GM23338 (cell line): ENCODE results near the gene INPP5A. TPM values are rescaled to one million over a fixed set of nuclear protein-coding genes. Genes with fewer than 3 reads are reported as not detected.

Experiments used
- ATAC-seq: fragments of 200-7000 bp; cut with Tn5 transposase; 3 replicates; pipeline ENCODE4 v1.9.1; 2020
- DNase-seq: peaks from one replicate; pipeline ENCODE4 v3.0.0-alpha.2; 2015; ENCODE audit warnings: low spot score
- H2AFZ ChIP-seq: fragments of 200-600 bp; sonication (generic); 2 replicates; pipeline ENCODE4 v1.8.0; 2016; ENCODE audit warnings: antibody characterized with exemption, mild to moderate bottlenecking, moderate library complexity
- H3F3A ChIP-seq: fragments of 200-600 bp; sonication (generic); replicated peaks from 2 replicates; pipeline ENCODE4 v1.8.0; 2017; ENCODE audit warnings: antibody characterized with exemption, mixed run types, low read depth
- H3K27ac ChIP-seq: fragments of 200-600 bp; sonication (generic); 2 replicates; pipeline ENCODE4 v1.6.1; 2016; ENCODE audit warnings: low read depth
- H3K27me3 ChIP-seq: fragments of 200-600 bp; sonication (generic); 2 replicates; pipeline ENCODE4 v1.8.0; 2016; ENCODE audit warnings: mild to moderate bottlenecking, mixed run types, moderate library complexity; ENCODE audit not compliant: insufficient read depth
- H3K36me3 ChIP-seq: fragments of 200-600 bp; sonication (generic); 2 replicates; pipeline ENCODE4 v1.8.0; 2016; ENCODE audit warnings: mild to moderate bottlenecking; ENCODE audit not compliant: insufficient read depth
- H3K4me1 ChIP-seq: fragments of 200-600 bp; sonication (generic); 2 replicates; pipeline ENCODE4 v1.8.0; 2016; ENCODE audit warnings: mild to moderate bottlenecking, moderate library complexity; ENCODE audit not compliant: insufficient read depth
- H3K4me2 ChIP-seq: fragments of 200-600 bp; sonication (generic); 2 replicates; pipeline ENCODE4 v1.7.1; 2017; ENCODE audit warnings: mixed run types
- H3K4me3 ChIP-seq: fragments of 200-600 bp; sonication (generic); 2 replicates; pipeline ENCODE4 v1.6.1; 2016; ENCODE audit warnings: mixed run types
- H3K79me2 ChIP-seq: fragments of 200-600 bp; sonication (generic); replicated peaks from 2 replicates; pipeline ENCODE4 v1.8.0; 2017; ENCODE audit warnings: mild to moderate bottlenecking; ENCODE audit not compliant: insufficient read depth
- H3K9me2 ChIP-seq: fragments of 200-600 bp; sonication (generic); 2 replicates; pipeline ENCODE4 v1.8.0; 2017; ENCODE audit not compliant: insufficient read depth
- H4K20me1 ChIP-seq: fragments of 200-600 bp; sonication (generic); replicated peaks from 2 replicates; pipeline ENCODE4 v1.8.0; 2017; ENCODE audit warnings: mild to moderate bottlenecking; ENCODE audit not compliant: insufficient read depth
- H3K27ac Mint-ChIP-seq: 2 replicates; pipeline ENCODE4 v1.8.0; 2020; ENCODE audit warnings: inconsistent platforms, mild to moderate bottlenecking, moderate library complexity, mixed read lengths
- H3K27me3 Mint-ChIP-seq: 3 replicates; pipeline ENCODE4 v1.8.0; 2022; ENCODE audit warnings: low read depth, mild to moderate bottlenecking, moderate library complexity, mixed read lengths, inconsistent platforms; ENCODE audit not compliant: insufficient read depth, poor library complexity
- H3K36me3 Mint-ChIP-seq: 3 replicates; pipeline ENCODE4 v1.8.0; 2021; ENCODE audit warnings: low read depth, mild to moderate bottlenecking, inconsistent platforms, moderate library complexity, mixed read lengths
- H3K4me1 Mint-ChIP-seq: 3 replicates; pipeline ENCODE4 v1.8.0; 2020; ENCODE audit warnings: mild to moderate bottlenecking, inconsistent platforms, mixed read lengths
- H3K4me3 Mint-ChIP-seq: 3 replicates; pipeline ENCODE4 v1.8.0; 2021; ENCODE audit warnings: moderate library complexity, mild to moderate bottlenecking, inconsistent platforms, mixed read lengths
- H3K9me3 Mint-ChIP-seq: 3 replicates; pipeline ENCODE4 v1.8.0; 2020; ENCODE audit warnings: moderate library complexity, mild to moderate bottlenecking, inconsistent platforms, mixed read lengths
- CREB1 ChIP-seq: fragments of 250-450 bp; sonication (Bioruptor Pico); IDR thresholded peaks from 2 replicates; pipeline ENCODE4 v1.5.0; 2020; ENCODE audit warnings: low read depth, mild to moderate bottlenecking, moderate library complexity
- EZH2 ChIP-seq: fragments of 200-600 bp; sonication (generic); IDR thresholded peaks from one replicate; pipeline ENCODE4 v1.8.0; 2017; ENCODE audit warnings: antibody characterized with exemption, mild to moderate bottlenecking, low read depth; ENCODE audit not compliant: unreplicated experiment
- EZH2phosphoT487 ChIP-seq: fragments of 200-600 bp; sonication (generic); IDR thresholded peaks from one replicate; pipeline ENCODE4 v1.8.1; 2018; ENCODE audit warnings: antibody characterized with exemption; ENCODE audit not compliant: unreplicated experiment
- JUNB ChIP-seq: IDR thresholded peaks from one replicate; pipeline ENCODE4 v1.6.1; 2016; ENCODE audit warnings: antibody characterized with exemption; ENCODE audit not compliant: unreplicated experiment
- POLR2AphosphoS5 ChIP-seq: IDR thresholded peaks from 2 replicates; pipeline ENCODE4 v1.6.1; 2016; ENCODE audit warnings: antibody characterized with exemption, low read depth
- REST ChIP-seq: IDR thresholded peaks from one replicate; pipeline ENCODE4 v1.6.1; 2018; ENCODE audit warnings: antibody characterized with exemption; ENCODE audit not compliant: unreplicated experiment
- STAT1 ChIP-seq: IDR thresholded peaks from one replicate; pipeline ENCODE4 v1.6.1; 2016; ENCODE audit warnings: antibody characterized with exemption; ENCODE audit not compliant: unreplicated experiment
- ZNF114 ChIP-seq: fragments of 250-450 bp; sonication (Bioruptor Pico); IDR thresholded peaks from 2 replicates; pipeline ENCODE4 v1.5.0; 2020; ENCODE audit warnings: mild to moderate bottlenecking, moderate library complexity
- ZNF331 ChIP-seq: fragments of 250-450 bp; sonication (Bioruptor Pico); IDR thresholded peaks from 2 replicates; pipeline ENCODE4 v1.5.0; 2020; ENCODE audit warnings: low read depth, mild to moderate bottlenecking, moderate library complexity
- polyA plus RNA-seq: library from polyadenylated mRNA; unstranded; fragments of >200 nt; fragmentation: Nextera tagmentation; extraction: Ambion mirVana; gene quantifications from 2 replicates; pipeline ENCODE4 v1.2.1, GENCODE V29; 2016
- total RNA-seq: library from RNA; depleted of rRNA; stranded (reverse); fragments of >200 nt; shearing (Covaris generic); gene quantifications from 2 replicates; pipeline ENCODE4 v1.2.3, GENCODE V29; 2014
- TF ChIP-seq, protein P1 (sequence below): IDR thresholded peaks from 2 replicates; pipeline ENCODE4 v1.6.1; 2016; ENCODE audit warnings: antibody characterized with exemption
- TF ChIP-seq, protein P2 (sequence below), 2 experiments: fragments of 200-600 bp in 1 of 2; sonication (generic) in 1 of 2; conservative IDR thresholded peaks; 2 replicates each; pipeline versions ENCODE4 v1.5.1 to v1.6.1; 2016 to 2017; ENCODE audit warnings: antibody characterized with exemption in 2 of 2, low read depth in 2 of 2, mild to moderate bottlenecking in 2 of 2, moderate library complexity in 1 of 2

INPP5A gene
- total and polyA plus RNA-seq, 2 experiments from 2014 or later = 5.9 to 40.6 TPM

DNA sequence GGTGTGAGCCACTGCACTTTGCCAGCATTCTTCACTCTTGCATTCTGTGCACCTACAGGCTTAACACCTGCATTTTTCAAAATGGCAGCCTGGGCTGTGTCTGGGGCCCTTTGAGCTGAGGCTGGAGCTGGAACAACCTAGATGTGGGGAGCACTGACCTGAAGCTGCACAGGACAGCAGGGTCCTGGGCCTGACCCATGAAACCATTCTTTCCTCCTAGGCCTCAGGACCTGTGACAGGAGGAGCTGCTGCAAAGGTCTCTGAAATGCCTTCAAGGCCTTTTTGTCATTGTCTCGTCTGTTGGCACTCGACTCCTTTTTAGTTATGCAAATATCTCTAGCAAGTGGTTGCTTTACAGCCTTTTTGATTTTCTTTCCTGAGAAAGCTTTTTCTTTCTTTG is 82.3 kb downstream of the INPP5A start (continued):
- TF ChIP-seq CREB1 (CRISPR knock-in tag) (no peak), STAT1 (no peak), ZNF331 (no peak), EZH2phosphoT487 (no peak), ZNF114 (CRISPR knock-in tag) (no peak), POLR2AphosphoS5 (no peak)
- TF ChIP-seq, protein P1, sequence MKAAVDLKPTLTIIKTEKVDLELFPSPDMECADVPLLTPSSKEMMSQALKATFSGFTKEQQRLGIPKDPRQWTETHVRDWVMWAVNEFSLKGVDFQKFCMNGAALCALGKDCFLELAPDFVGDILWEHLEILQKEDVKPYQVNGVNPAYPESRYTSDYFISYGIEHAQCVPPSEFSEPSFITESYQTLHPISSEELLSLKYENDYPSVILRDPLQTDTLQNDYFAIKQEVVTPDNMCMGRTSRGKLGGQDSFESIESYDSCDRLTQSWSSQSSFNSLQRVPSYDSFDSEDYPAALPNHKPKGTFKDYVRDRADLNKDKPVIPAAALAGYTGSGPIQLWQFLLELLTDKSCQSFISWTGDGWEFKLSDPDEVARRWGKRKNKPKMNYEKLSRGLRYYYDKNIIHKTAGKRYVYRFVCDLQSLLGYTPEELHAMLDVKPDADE = no peak
- TF ChIP-seq, protein P2, sequence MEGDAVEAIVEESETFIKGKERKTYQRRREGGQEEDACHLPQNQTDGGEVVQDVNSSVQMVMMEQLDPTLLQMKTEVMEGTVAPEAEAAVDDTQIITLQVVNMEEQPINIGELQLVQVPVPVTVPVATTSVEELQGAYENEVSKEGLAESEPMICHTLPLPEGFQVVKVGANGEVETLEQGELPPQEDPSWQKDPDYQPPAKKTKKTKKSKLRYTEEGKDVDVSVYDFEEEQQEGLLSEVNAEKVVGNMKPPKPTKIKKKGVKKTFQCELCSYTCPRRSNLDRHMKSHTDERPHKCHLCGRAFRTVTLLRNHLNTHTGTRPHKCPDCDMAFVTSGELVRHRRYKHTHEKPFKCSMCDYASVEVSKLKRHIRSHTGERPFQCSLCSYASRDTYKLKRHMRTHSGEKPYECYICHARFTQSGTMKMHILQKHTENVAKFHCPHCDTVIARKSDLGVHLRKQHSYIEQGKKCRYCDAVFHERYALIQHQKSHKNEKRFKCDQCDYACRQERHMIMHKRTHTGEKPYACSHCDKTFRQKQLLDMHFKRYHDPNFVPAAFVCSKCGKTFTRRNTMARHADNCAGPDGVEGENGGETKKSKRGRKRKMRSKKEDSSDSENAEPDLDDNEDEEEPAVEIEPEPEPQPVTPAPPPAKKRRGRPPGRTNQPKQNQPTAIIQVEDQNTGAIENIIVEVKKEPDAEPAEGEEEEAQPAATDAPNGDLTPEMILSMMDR (conservative IDR thresholded peaks at IDR 0.05; ENCODE audit: low read depth in 2 of 2) = no peak

GRCh38 chr10:132624061-132624846 is 86.7 kb downstream of the INPP5A start:
- Histone ChIP-seq H3K27me3 (no peaks in the 10 kb centered on the region), H3K27ac (no peak overlapping the region), H3K4me1 (peaks cover 4% of the 10 kb centered on the region; the same call in 1 of the 2 replicates), H2AFZ (no peak overlapping the region), H3K36me3 (peaks cover 11% of the 10 kb centered on the region; the same call in 1 of the 2 replicates), H3K4me2 (no peak overlapping the region), H4K20me1 (no peaks in the 10 kb centered on the region), H3F3A (no peaks in the 10 kb centered on the region), H3K9me2 (no peaks in the 10 kb centered on the region), H3K79me2 (0 out of 2 replicates have a peak, but pooled peaks cover 2% of the 10 kb centered on the region), H3K4me3 (no peak overlapping the region)
- no peak for DNase-seq
- Mint-ChIP-seq H3K27ac (no peak overlapping the region), H3K4me1 (peaks cover 22% of the 10 kb centered on the region), H3K27me3 (peaks cover 3% of the 10 kb centered on the region), H3K9me3 (peaks cover 26% of the 10 kb centered on the region), H3K4me3 (no peak overlapping the region), H3K36me3 (peaks cover 18% of the 10 kb centered on the region)
- no peak for ATAC-seq
- no peak for TF ChIP-seq JUNB
- TF ChIP-seq POLR2AphosphoS5 = no peak
- no peak for TF ChIP-seq ZNF331
- TF ChIP-seq, protein P1 = no peak
- TF ChIP-seq STAT1 = no peak
- no peak for TF ChIP-seq EZH2
- no peak for TF ChIP-seq REST
- TF ChIP-seq CREB1 (CRISPR knock-in tag) = no peak
